GM12865 (cell line): ENCODE data around the gene LMTK3.

Source experiments
- DNase-seq: peaks from one replicate; pipeline ENCODE4 v3.0.0; 2010; ENCODE audit warnings: low read depth
- H3K4me3 ChIP-seq: 2 replicates; pipeline ENCODE4 v1.5.1; 2011; ENCODE audit warnings: mild to moderate bottlenecking, low read depth, low read length, control low read depth
- CTCF ChIP-seq: IDR thresholded peaks from 2 replicates; pipeline ENCODE4 v1.5.1; 2011; ENCODE audit warnings: low read length, control low read depth, low read depth, inconsistent platforms; ENCODE audit not compliant: insufficient read depth; ENCODE audit errors: missing control alignments

Gene LMTK3

GRCh38 chr19:48554385-48555091, 42.9 kb upstream of the LMTK3 start:
- no peak for DNase-seq
- H3K4me3 ChIP-seq = no peak overlapping the region
- no peak for TF ChIP-seq CTCF

GRCh38 chr19:48553676-48554384, 42.2 kb upstream of the LMTK3 start:
- no peak for DNase-seq
- no peak for TF ChIP-seq CTCF
- no peak overlapping the region for H3K4me3 ChIP-seq

- no peak for DNase-seq
- TF ChIP-seq CTCF = no peak
- no peak overlapping the region for H3K4me3 ChIP-seq
Measured at GRCh38 chr19:48552406-48553322, 41.0 kb upstream of the LMTK3 start.

- H3K4me3 ChIP-seq = no peak within 1 kb of the TSS
- DNase-seq = no peak
- TF ChIP-seq CTCF = no peak
Measured at GRCh38 chr19:48551437-48552302, 40.0 kb upstream of the LMTK3 start, which contains the start of gene SULT2B1. SULT2B1 (plus strand) TSS chr19:48552172; CDS start chr19:48552253, 81 bp downstream.

GRCh38 chr19:48549380-48549779, 37.7 kb upstream of the LMTK3 start:
- no peak for DNase-seq
- no peak for TF ChIP-seq CTCF
- H3K4me3 ChIP-seq = no peak overlapping the region
